ENCODE data around the gene PIH1D2. TPM values are rescaled to one million over a fixed set of nuclear protein-coding genes. Genes with fewer than 3 reads are reported as not detected.

Gene PIH1D2
- total and polyA plus RNA-seq, 2 donors: 1.4 to 1.6 TPM

DNA sequence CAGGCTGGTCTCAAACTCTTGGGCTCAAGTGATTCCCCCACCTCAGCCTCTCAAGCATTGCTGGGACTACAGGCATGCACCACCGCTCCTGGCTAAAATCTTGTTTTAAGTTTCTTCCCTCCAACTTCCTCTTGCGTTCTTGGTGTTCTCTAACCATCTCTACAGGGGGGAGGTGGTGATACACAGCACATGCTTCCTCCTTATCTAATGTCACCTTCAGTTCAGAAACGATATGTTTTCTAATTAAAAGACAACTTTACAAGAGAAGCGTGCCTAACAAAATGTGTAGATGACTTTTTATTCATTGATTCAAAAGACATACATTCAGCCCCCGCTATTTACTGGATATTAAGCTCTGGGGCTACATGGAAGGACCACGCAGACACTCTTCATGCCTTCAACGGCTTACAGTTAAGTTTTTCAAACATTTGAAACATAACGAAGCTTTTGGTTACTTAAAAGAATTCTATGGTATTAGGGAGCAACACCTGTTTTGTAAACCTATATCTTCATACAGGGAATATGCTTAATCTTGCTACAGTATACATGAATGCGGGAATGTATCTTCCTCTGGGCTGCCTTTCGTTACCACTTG is 49.5 kb downstream of the PIH1D2 start:
- Histone ChIP-seq H3K9me3 (ENCODE audit: control insufficient read depth in 2 of 2, insufficient read depth in 1 of 2, low read length in 1 of 2) (peaks cover 0 to 3% of the 10 kb centered on the region in 2 donors), H3K36me3 (ENCODE audit: control insufficient read depth in 2 of 2, insufficient read depth in 2 of 2, low read length in 1 of 2) (peaks cover 5 to 11% of the 10 kb centered on the region in 2 donors), H3K4me3 (ENCODE audit: low read length in 2 of 2) (peak overlapping the region; percentile 69 to 99), H3K27me3 (ENCODE audit: control insufficient read depth in 2 of 2, insufficient read depth in 1 of 2, low read length in 1 of 2) (no peaks in the 10 kb centered on the region), H3K4me1 (ENCODE audit: control insufficient read depth in 2 of 2, insufficient read depth in 2 of 2, low read length in 2 of 2) (peaks cover 0 to 8% of the 10 kb centered on the region in 2 donors), H3K27ac (ENCODE audit: low read depth in 1 of 2, low read length in 1 of 2) (peak overlapping the region in 1 of 2 donors; percentile 66)
- peak in 8 of 9 donors; percentile 8 to 62 (median 30) for DNase-seq (ENCODE audit: low read depth in 6 of 9, low spot score in 9 of 9)
- WGBS: 4% methylated on average over 10 of the region's 10 CpGs

DNA sequence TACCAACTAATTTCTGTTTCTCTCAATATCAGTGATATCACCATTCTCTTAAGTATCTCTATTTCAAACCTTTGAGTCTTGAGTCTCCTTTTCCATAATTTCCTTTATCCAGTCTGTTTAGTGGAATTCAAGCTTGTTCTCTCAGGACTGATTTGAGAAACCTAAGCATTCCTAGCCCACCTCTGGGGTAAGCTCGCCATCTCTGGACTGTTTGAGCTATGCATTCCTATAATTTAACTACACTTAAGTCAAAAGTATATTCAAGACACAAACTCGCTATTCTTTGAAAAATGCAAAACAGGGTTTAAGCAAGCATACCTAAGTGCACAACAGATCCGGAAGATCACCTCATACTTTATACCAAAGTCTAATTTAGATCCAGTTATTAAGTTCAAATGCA is 50.7 kb downstream of the PIH1D2 start:
- no peak overlapping the region for H3K4me3 ChIP-seq (ENCODE audit: low read length in 2 of 2)
- H3K36me3 ChIP-seq (ENCODE audit: control insufficient read depth in 2 of 2, insufficient read depth in 2 of 2, low read length in 1 of 2): peaks cover 0 to 3% of the 10 kb centered on the region in 2 donors
- WGBS: 94% methylated on average over 3 of the region's 3 CpGs
- H3K9me3 ChIP-seq (ENCODE audit: control insufficient read depth in 2 of 2, insufficient read depth in 1 of 2, low read length in 1 of 2): peaks cover 0 to 3% of the 10 kb centered on the region in 2 donors
- no peaks in the 10 kb centered on the region for H3K27me3 ChIP-seq (ENCODE audit: control insufficient read depth in 2 of 2, insufficient read depth in 1 of 2, low read length in 1 of 2)
- DNase-seq (ENCODE audit: low read depth in 6 of 9, low spot score in 9 of 9): no peak
- H3K27ac ChIP-seq (ENCODE audit: low read depth in 1 of 2, low read length in 1 of 2): no peak overlapping the region
- H3K4me1 ChIP-seq (ENCODE audit: control insufficient read depth in 2 of 2, insufficient read depth in 2 of 2, low read length in 2 of 2): peaks cover 0 to 8% of the 10 kb centered on the region in 2 donors

- WGBS: 98% methylated on average over 5 of the region's 5 CpGs
- DNase-seq (ENCODE audit: low read depth in 6 of 9, low spot score in 9 of 9): no peak
- Histone ChIP-seq H3K27ac (ENCODE audit: low read depth in 1 of 2, low read length in 1 of 2) (no peak overlapping the region), H3K27me3 (ENCODE audit: control insufficient read depth in 2 of 2, insufficient read depth in 1 of 2, low read length in 1 of 2) (no peaks in the 10 kb centered on the region), H3K9me3 (ENCODE audit: control insufficient read depth in 2 of 2, insufficient read depth in 1 of 2, low read length in 1 of 2) (no peaks in the 10 kb centered on the region), H3K36me3 (ENCODE audit: control insufficient read depth in 2 of 2, insufficient read depth in 2 of 2, low read length in 1 of 2) (peaks cover 0 to 5% of the 10 kb centered on the region in 2 donors), H3K4me1 (ENCODE audit: control insufficient read depth in 2 of 2, insufficient read depth in 2 of 2, low read length in 2 of 2) (peaks cover 0 to 2% of the 10 kb centered on the region in 2 donors), H3K4me3 (ENCODE audit: low read length in 2 of 2) (no peak overlapping the region)
These were observed 54.8 kb downstream of the PIH1D2 start for GRCh38 chr11:112019066-112019465.

Other genes with a start within 250 kb of the PIH1D2 start
- 22.7 TPM for gene ALG9, start 202.4 kb downstream of the PIH1D2 start, total RNA-seq
- 31.0 TPM for gene ALG9, start 202.4 kb downstream of the PIH1D2 start, polyA plus RNA-seq
- gene FDXACB1, start 194.9 kb downstream of the PIH1D2 start, total RNA-seq: 3.7 TPM
- 4.5 TPM for gene FDXACB1, start 194.9 kb downstream of the PIH1D2 start, polyA plus RNA-seq
- gene CFAP68, start 194.5 kb downstream of the PIH1D2 start, total RNA-seq: 24.0 TPM
- 36.4 TPM for gene CFAP68, start 194.5 kb downstream of the PIH1D2 start, polyA plus RNA-seq
- 4.2 TPM for gene CRYAB, start 162.2 kb downstream of the PIH1D2 start, total RNA-seq
- gene CRYAB, start 162.2 kb downstream of the PIH1D2 start, polyA plus RNA-seq: 116 TPM
- gene HSPB2, start 161.3 kb downstream of the PIH1D2 start, total RNA-seq: 0.19 TPM
- 2.4 TPM for gene HSPB2, start 161.3 kb downstream of the PIH1D2 start, polyA plus RNA-seq
- gene C11orf52, start 155.1 kb downstream of the PIH1D2 start, total RNA-seq: 1.3 TPM
- 3.6 TPM for gene C11orf52, start 155.1 kb downstream of the PIH1D2 start, polyA plus RNA-seq
- gene DIXDC1, start 136.7 kb downstream of the PIH1D2 start, total RNA-seq: 2.8 TPM
- gene DIXDC1, start 136.7 kb downstream of the PIH1D2 start, polyA plus RNA-seq: 2.8 TPM
- gene DLAT, start 48.6 kb downstream of the PIH1D2 start, total RNA-seq: 28.8 TPM
- 13.3 TPM for gene DLAT, start 48.6 kb downstream of the PIH1D2 start, polyA plus RNA-seq
- gene NKAPD1, start 282 bp upstream of the PIH1D2 start, total RNA-seq: 27.0 TPM
- 23.3 TPM for gene NKAPD1, start 282 bp upstream of the PIH1D2 start, polyA plus RNA-seq
- gene TIMM8B, start 12.7 kb upstream of the PIH1D2 start, total RNA-seq: 105 TPM
- 81.6 TPM for gene TIMM8B, start 12.7 kb upstream of the PIH1D2 start, polyA plus RNA-seq
- gene SDHD, start 12.9 kb upstream of the PIH1D2 start, total RNA-seq: 95.1 TPM
- gene SDHD, start 12.9 kb upstream of the PIH1D2 start, polyA plus RNA-seq: 132 TPM
- 7.3 TPM for gene IL18, start 90.1 kb upstream of the PIH1D2 start, total RNA-seq
- 22.4 TPM for gene IL18, start 90.1 kb upstream of the PIH1D2 start, polyA plus RNA-seq
- gene TEX12, start 93.4 kb upstream of the PIH1D2 start, total RNA-seq: 0.09 TPM
- gene TEX12, start 93.4 kb upstream of the PIH1D2 start, polyA plus RNA-seq: 0.37 TPM
- gene BCO2, start 101.5 kb upstream of the PIH1D2 start, total RNA-seq: 1.4 TPM
- 5.5 TPM for gene BCO2, start 101.5 kb upstream of the PIH1D2 start, polyA plus RNA-seq
- gene PTS, start 152.4 kb upstream of the PIH1D2 start, total RNA-seq: 18.7 TPM
- 42.4 TPM for gene PTS, start 152.4 kb upstream of the PIH1D2 start, polyA plus RNA-seq
- gene PLET1, start 186.8 kb upstream of the PIH1D2 start, total RNA-seq: 0.09 TPM
- gene PLET1, start 186.8 kb upstream of the PIH1D2 start, polyA plus RNA-seq: 0.23 TPM